Measurements from ENCODE around the gene AFG1L. TPM values are rescaled to one million over a fixed set of nuclear protein-coding genes. Genes with fewer than 3 reads are reported as not detected.

Gene AFG1L
- total and polyA plus RNA-seq, 2 experiments from 2014 or later = 1.2 to 3.5 TPM

DNA sequence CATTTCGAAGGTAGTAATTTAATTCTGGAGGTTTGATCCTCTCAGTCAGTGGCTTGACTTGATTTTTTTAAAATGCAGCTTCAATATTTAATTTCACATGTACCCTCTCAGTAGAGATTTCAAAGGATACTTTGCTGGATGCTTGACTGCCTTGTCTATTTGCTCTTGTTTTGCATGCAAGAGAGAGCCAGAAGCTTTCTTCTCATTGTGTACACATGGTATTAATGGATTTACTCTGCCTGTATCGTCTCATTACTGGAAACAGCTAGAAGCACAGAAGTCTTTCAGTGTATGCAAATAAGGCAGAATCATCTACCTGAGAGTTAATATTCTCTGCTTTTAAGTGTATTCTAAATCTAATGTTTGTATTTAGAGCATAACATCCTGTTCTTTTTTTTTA is 181.5 kb downstream of the AFG1L start:
- H3K36me3 ChIP-seq (ENCODE audit: low read depth) = no peaks in the 10 kb centered on the region
- no peaks in the 10 kb centered on the region for H3F3A ChIP-seq (ENCODE audit: insufficient read depth)
- H3K9me3 ChIP-seq (ENCODE audit: low read depth) = no peaks in the 10 kb centered on the region
- no peak overlapping the region for H2AFZ ChIP-seq
- H3K4me3 ChIP-seq = no peak overlapping the region
- H3K4me2 ChIP-seq (ENCODE audit: unreplicated experiment) = no peak overlapping the region
- no peaks in the 10 kb centered on the region for H3K4me1 ChIP-seq (ENCODE audit: insufficient read depth)
- H3K79me2 ChIP-seq (ENCODE audit: insufficient read depth) = no peaks in the 10 kb centered on the region
- H3K9me2 ChIP-seq (ENCODE audit: insufficient read depth) = no peaks in the 10 kb centered on the region
- no peak overlapping the region for H3K27ac ChIP-seq
- 51 to 54% methylated on average over 2 of the region's 2 CpGs for WGBS, 2 experiments (ENCODE audit: low coverage in 1 of 2, low lambda C conversion rate in 2 of 2, missing lambda C conversion rate in 2 of 2)
- no peaks in the 10 kb centered on the region for H4K20me1 ChIP-seq (ENCODE audit: insufficient read depth)
- no peak overlapping the region for H3K9ac ChIP-seq
- DNase-seq = no peak
- TF ChIP-seq EZH2 (IDR thresholded peaks at IDR 0.05; ENCODE audit: insufficient read depth, poor library complexity, severe bottlenecking) (no peak), EZH2phosphoT487 (IDR thresholded peaks at IDR 0.05; ENCODE audit: insufficient read depth, low read depth) (no peak)
- H3K27me3 ChIP-seq (replicated peaks; ENCODE audit: insufficient read depth) = no peaks in the 10 kb centered on the region
- in situ Hi-C loops (cut with MboI) = no loop called here

DNA sequence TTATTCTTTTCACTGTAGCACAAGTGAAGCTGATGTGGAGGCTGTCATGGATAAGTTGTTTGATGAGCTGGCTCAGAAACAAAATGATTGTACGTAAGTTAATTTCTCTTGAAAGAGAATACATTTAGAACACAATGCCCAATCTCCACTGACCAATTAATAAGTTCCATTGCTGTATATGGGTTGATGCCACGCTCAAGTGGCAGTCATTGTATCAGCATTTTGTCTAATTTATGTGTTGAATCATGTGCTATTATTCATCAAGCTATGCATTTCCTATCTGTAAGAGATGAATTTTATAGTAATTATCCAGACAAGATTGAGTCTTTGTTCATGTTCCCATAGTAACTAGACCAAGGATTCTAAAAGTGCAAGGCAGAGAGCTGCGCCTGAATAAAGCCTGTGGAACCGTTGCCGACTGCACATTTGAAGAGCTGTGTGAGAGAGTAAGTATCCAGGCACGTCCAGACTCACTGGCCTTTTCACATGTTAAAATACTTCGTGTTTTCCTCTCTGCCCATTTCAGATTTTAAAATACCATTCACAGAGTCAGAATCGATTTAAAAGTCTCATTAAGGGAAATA is 182.1 kb downstream of the AFG1L start:
- no peaks in the 10 kb centered on the region for H3K27me3 ChIP-seq (replicated peaks; ENCODE audit: insufficient read depth)
- TF ChIP-seq EZH2 (IDR thresholded peaks at IDR 0.05; ENCODE audit: insufficient read depth, poor library complexity, severe bottlenecking) (no peak), EZH2phosphoT487 (IDR thresholded peaks at IDR 0.05; ENCODE audit: insufficient read depth, low read depth) (no peak)
- no peak for DNase-seq
- H3K4me1 ChIP-seq (ENCODE audit: insufficient read depth) = no peaks in the 10 kb centered on the region
- H3K36me3 ChIP-seq (ENCODE audit: low read depth) = no peaks in the 10 kb centered on the region
- H4K20me1 ChIP-seq (ENCODE audit: insufficient read depth) = no peaks in the 10 kb centered on the region
- H3K79me2 ChIP-seq (ENCODE audit: insufficient read depth) = no peaks in the 10 kb centered on the region
- no peaks in the 10 kb centered on the region for H3K9me3 ChIP-seq (ENCODE audit: low read depth)
- H3K9me2 ChIP-seq (ENCODE audit: insufficient read depth) = no peaks in the 10 kb centered on the region
- in situ Hi-C loops (cut with MboI) = no loop called here
- no peak overlapping the region for H3K9ac ChIP-seq
- 85 to 90% methylated on average over 8 of the region's 8 CpGs for WGBS, 2 experiments (ENCODE audit: low coverage in 1 of 2, low lambda C conversion rate in 2 of 2, missing lambda C conversion rate in 2 of 2)
- no peak overlapping the region for H3K4me3 ChIP-seq
- H2AFZ ChIP-seq = no peak overlapping the region
- H3K4me2 ChIP-seq (ENCODE audit: unreplicated experiment) = no peak overlapping the region
- no peaks in the 10 kb centered on the region for H3F3A ChIP-seq (ENCODE audit: insufficient read depth)
- H3K27ac ChIP-seq = no peak overlapping the region

DNA sequence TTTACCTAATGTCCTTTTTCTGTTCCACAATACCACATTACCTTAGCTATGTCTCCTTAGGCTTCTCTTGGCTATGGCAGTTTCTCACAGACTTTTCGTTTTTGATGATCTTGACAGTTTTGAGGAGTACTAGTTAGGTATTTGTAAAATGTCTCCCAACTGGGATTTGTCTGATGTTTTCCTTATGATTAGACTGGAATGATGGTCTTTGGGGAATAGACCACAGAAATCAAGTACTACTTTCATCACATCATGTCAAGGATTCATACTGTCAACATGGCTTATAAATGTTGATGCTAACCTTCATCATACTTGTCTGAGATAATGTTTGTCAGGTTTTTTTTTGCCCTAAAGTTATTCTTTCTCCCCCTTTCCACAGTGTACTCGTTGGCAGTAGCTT is 187.7 kb downstream of the AFG1L start:
- 67 to 77% methylated on average over 2 of the region's 2 CpGs for WGBS, 2 experiments (ENCODE audit: low coverage in 1 of 2, low lambda C conversion rate in 2 of 2, missing lambda C conversion rate in 2 of 2)
- H3K4me2 ChIP-seq (ENCODE audit: unreplicated experiment) = no peak overlapping the region
- no peaks in the 10 kb centered on the region for H3K36me3 ChIP-seq (ENCODE audit: low read depth)
- TF ChIP-seq EZH2 (IDR thresholded peaks at IDR 0.05; ENCODE audit: insufficient read depth, poor library complexity, severe bottlenecking) (no peak), EZH2phosphoT487 (IDR thresholded peaks at IDR 0.05; ENCODE audit: insufficient read depth, low read depth) (no peak)
- no peak overlapping the region for H3K27ac ChIP-seq
- H4K20me1 ChIP-seq (ENCODE audit: insufficient read depth) = no peaks in the 10 kb centered on the region; the same call in 1 of the 2 replicates
- H3K9me2 ChIP-seq (ENCODE audit: insufficient read depth) = no peaks in the 10 kb centered on the region
- H3K79me2 ChIP-seq (ENCODE audit: insufficient read depth) = no peaks in the 10 kb centered on the region
- H3F3A ChIP-seq (ENCODE audit: insufficient read depth) = no peaks in the 10 kb centered on the region
- no peak overlapping the region for H3K4me3 ChIP-seq
- H3K9me3 ChIP-seq (ENCODE audit: low read depth) = no peaks in the 10 kb centered on the region
- in situ Hi-C loops (cut with MboI) = no loop called here
- H3K27me3 ChIP-seq (replicated peaks; ENCODE audit: insufficient read depth) = no peaks in the 10 kb centered on the region
- H3K4me1 ChIP-seq (ENCODE audit: insufficient read depth) = no peaks in the 10 kb centered on the region
- H3K9ac ChIP-seq = no peak overlapping the region
- no peak for DNase-seq
- no peak overlapping the region for H2AFZ ChIP-seq

DNA sequence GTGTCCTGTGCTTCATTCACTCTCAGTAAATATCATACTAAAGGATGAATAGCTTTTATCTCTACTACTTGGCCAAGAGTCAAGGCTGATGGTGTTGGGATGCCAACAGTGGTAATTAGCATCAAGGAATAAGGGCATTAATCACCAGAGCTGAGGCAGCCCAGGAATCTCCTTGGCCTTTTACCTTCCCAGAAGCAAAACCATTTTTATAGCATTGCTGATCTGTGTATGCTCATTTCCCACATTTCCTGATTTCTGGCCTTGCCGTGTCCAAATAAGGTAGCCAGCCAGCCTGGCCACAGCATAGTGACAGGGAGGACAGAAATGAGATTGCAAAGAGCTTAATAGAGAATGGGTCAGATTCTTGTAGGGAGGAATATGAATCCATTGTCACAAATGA is 189.2 kb downstream of the AFG1L start:
- DNase-seq = no peak

More for the DNA sequence above, 189.2 kb downstream of the AFG1L start:
- Histone ChIP-seq H3K4me3 (no peak overlapping the region), H3K27ac (no peak overlapping the region), H4K20me1 (ENCODE audit: insufficient read depth) (no peaks in the 10 kb centered on the region; the same call in 1 of the 2 replicates), H3F3A (ENCODE audit: insufficient read depth) (no peaks in the 10 kb centered on the region), H3K79me2 (ENCODE audit: insufficient read depth) (no peaks in the 10 kb centered on the region), H3K9me2 (ENCODE audit: insufficient read depth) (no peaks in the 10 kb centered on the region), H3K4me2 (ENCODE audit: unreplicated experiment) (no peak overlapping the region), H2AFZ (no peak overlapping the region), H3K27me3 (replicated peaks; ENCODE audit: insufficient read depth) (no peaks in the 10 kb centered on the region), H3K4me1 (ENCODE audit: insufficient read depth) (no peaks in the 10 kb centered on the region), H3K9me3 (ENCODE audit: low read depth) (no peaks in the 10 kb centered on the region), H3K36me3 (ENCODE audit: low read depth) (no peaks in the 10 kb centered on the region), H3K9ac (no peak overlapping the region)
- WGBS, 2 experiments (ENCODE audit: low coverage in 1 of 2, low lambda C conversion rate in 2 of 2, missing lambda C conversion rate in 2 of 2) = 60 to 64% methylated on average over 1 of the region's 1 CpG
- in situ Hi-C loops (cut with MboI) = no loop called here
- TF ChIP-seq EZH2 (IDR thresholded peaks at IDR 0.05; ENCODE audit: insufficient read depth, poor library complexity, severe bottlenecking) (no peak), EZH2phosphoT487 (IDR thresholded peaks at IDR 0.05; ENCODE audit: insufficient read depth, low read depth) (no peak)
